Measurements from ENCODE around the gene DGKQ.
A peak's percentile ranks its signal among the peaks of the same experiment; 100 is the strongest.

The DGKQ gene

DNA sequence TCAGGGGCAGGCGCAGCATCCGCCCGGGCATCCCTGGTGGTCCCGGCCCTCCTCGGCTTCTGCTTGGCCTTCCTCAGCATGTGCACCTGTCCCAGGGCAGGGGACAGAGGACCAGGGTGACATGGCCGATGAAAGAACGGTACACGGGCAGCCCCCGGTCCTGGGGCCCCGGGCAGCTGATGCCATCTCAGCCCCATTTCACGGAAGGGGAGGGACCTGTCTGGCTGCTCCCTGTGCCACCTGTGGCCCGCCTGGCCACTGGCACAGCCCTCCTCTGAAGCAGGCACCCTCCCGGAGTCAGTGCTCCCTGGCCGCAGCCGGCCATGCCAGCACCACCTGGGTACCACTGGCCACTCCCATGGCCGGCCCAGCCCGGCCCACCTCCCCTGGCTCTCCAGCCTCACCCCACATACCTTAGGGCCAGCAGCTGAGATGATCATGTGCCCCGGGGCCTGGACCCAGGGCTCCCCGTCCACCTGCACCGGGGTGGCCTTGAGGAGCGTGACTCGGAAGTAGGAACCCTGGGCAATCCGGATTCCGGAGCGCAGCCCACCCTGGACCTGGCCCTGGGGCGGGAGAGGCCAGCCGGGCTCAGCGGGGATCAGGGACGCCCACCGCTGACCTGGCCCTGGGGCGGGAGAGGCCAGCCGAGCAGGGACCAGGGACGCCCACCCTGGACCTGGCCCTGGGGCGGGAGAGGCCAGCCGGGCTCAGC is 12.6 kb downstream of the DGKQ start:
- no peak for DNase-seq

- DNase-seq: no peak
Measured at GRCh38 chr4:960140-960635, 13.2 kb downstream of the DGKQ start.

DNA sequence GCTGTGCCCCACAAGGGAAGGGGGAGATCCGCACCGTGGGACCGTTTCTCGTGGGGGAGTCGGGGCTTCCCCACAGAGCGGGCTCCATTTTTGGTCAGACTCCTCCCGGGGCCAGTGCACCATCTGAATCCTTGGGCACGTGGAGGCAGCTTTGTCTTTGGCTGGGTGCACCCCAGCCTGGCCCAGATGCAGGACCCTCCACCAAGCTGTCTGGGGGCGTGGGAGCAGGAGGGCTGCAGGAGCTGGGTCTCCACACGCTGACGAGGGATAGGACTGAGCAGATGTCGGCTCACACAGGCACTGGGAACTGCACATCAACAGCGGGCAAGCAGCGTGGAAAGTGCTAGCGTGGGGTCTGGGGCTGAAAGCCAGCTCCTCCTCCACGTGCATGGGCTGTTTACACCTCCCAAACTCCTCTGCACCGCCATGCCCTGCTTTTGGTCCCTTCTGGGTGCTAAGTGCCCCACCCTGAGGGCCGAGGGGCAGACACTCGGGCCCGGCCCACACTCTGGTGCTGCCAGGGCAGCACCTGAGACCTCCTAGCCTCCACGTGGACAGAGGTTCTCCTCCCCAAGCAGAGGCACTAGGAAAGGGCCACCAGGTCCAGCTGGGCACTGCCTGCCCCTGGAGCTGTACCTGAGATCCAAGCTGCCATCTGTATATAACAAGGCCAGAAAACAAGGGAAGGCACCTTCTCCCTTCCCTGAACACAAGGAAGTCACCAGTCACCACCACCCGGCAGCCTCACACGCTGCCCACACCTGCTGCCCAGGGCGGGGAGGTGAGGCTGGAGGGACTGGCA is 13.8 kb downstream of the DGKQ start:
- no peak for DNase-seq

- no peak for DNase-seq
Measured at GRCh38 chr4:958696-959337, 14.6 kb downstream of the DGKQ start.

DNA sequence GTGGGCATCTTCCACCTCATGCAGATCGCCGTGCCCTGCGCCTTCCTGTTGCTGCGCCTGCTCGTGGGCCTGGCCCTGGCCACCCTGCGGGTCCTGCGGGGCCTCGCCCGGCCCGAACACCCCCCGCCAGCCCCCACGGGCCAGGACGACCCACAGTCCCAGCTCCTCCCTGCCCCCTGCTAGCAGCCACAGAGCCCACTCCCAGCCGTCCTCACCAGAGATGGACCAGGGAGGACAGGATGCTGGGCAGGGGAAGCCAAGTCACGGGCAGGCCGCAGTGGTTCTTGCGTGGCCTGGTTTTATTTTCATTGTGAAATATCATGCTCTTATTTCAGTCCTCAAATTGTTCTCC is 15.1 kb downstream of the DGKQ start:
- no peak for DNase-seq

GRCh38 chr4:957581-958313 is 15.6 kb downstream of the DGKQ start:
- DNase-seq: peak in 1 of 14 donors; percentile 81

DNA sequence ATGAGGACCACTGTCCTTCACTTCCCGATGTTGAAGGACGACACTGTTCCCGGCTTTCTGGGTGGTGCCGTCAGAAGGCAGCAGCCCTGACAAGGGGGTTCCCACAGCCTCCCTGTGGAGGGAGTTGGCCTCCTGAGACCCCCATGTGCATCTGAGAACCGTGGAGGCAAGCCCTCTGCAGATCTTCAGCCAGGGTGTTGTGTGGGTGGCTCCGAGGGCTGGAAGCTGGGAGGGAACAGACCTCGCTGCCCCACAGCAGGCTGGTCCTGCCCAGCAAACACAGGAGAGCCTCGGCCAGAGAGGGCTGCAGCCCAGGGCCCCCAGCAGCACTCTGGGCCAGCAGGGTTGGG is 16.2 kb downstream of the DGKQ start:
- DNase-seq: no peak

DNA sequence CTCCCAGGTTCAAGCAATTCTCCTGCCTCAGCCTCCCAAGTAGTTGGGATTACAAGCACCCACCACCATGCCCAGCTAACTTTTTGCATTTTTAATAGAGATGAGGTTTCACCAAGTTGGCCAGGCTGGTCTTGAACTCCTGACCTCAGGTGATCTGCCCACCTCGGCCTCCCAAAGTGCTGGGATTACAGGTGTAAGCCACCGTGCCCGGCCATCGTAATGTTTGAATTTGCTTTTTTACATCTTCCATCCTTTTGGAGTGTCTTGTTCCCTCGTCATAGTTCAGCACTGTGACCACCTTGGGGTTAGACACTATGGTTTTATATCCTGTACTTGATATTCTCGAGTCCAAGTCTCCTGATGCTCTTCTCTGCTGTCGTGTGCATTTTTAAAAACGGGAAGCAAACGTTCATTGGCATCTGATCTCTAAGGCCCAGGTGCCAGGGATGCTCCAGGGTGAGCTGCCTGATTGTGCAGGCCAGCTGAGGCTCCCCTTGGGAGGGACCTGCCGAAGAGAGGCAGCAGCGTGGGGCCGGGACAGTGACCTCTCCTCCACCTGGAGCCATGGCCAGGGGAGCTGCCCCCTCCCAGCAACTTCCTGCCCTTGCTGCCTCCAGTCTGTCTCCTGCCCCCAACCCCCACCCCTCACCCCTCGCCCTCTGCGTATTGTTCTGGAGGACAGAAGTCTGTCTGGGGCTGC is 16.7 kb downstream of the DGKQ start:
- no peak for DNase-seq

GRCh38 chr4:955931-956381 is 17.4 kb downstream of the DGKQ start:
- DNase-seq: no peak

GRCh38 chr4:955161-955921 is 18.0 kb downstream of the DGKQ start:
- no peak for DNase-seq

DNA sequence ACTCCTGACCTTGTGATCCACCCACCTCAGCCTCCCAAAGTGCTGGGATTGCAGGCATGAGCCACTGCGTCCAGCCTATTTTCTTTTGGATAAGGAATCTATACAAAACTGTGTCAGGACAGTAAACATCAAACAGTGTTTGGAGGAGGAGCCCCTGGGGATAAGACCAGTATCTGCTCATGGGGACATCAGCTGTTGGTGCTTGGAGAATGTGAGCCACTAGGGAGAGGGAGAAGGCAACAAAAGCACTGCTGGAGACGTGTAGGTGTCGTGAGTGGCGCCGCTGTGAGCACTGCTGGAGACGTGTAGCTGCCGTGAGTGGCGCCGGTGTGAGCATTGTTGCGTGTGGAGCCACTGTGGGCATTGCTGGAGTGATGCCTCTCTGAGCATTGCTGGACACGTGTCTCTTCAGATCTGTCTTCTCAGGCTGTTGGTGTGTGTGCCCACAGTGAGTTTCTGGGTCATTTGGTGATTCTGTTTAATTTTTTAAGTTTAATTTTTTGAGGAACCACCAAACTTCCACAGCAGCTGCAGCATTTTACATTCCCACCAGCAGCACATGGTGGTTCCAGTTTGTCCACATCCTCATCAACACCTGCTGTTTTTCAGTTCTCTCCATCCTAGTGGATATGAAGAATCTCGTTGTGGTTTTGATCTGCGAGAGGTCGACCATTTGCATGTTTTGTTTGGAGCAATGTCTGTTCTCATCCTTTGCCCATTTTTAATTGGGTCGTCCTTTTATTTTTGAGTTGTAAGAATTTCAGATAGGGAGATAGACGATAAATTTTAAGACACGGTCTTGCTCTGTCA is 19.0 kb downstream of the DGKQ start:
- DNase-seq: no peak

- DNase-seq: no peak
Measured at GRCh38 chr4:953574-953915, 19.8 kb downstream of the DGKQ start.

- no peak for DNase-seq
Measured at GRCh38 chr4:952881-953573, 20.3 kb downstream of the DGKQ start.

DNA sequence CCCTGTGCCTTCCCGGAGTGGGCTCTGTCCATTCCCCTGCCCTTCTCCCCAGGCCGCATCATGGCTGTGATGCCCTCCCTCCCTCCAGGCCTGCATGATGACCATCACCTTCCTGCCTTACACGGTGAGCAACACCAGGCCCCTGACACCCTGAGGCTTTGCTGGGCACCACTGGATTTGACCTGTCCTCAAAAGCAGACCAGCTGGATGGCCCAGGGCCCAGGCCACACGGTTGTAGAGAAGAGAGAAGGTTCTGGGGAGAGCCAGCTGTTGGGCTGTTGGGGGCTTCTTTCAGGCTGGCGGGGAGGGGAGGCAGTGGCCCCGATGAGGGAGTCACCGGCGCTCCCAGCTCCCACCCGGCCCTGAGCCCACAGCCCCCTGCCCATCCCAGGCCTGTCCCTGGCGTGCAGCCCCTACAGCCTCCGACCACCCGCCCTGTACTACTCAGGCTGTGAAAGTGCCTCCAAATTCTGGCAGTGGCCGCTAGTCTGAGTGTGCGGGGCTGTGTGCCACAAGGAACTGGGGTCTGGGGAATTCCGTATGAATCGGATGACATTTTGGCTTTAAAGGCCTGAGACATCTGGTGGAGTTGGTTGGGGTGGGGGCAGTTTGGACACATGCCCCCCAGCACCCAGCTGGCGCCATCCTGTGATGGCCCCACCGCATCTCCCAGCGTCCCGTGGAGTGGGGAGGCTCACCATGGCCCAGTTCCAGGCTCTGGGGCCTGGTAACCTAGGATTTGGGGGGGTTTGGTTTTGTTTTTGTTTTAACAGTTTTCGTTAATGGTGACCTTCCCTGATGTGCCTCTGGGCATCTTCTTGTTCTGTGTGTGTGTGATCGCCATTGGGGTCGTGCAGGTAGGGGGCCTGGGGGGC is 21.5 kb downstream of the DGKQ start:
- no peak for DNase-seq

- DNase-seq: no peak
Measured at GRCh38 chr4:951186-951585, 22.2 kb downstream of the DGKQ start.

GRCh38 chr4:950136-951020 is 23.0 kb downstream of the DGKQ start:
- DNase-seq: no peak

DNA sequence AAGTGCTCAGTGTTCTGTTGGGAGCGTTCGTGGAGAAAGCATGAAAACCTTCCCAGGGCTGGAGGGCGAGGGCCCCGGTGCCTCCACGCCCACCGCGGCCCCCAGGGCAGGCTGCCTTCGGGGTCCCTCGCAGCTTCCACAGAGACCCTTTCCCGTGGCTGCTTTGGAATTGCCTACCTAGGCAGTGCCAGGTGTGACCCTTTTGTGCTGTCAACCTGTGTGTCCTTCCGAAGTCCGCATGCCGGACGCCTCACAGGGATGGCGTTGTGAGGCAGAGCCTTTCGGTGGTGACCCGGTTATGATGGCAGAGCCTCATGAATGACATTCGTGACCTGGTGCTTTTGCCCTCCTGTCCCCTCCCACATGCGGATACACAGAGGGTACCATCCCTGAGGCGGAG is 23.7 kb downstream of the DGKQ start:
- no peak for DNase-seq

GRCh38 chr4:948936-949300 is 24.5 kb downstream of the DGKQ start:
- DNase-seq: no peak
